GM18502 (cell line): ENCODE results near the gene SIAH1.
"Not testable (repeated sequence)": the region's sequence is repeated elsewhere in the genome, so short reads cannot be mapped to it uniquely, and the experiment has no call there.

ENCODE experiments used
- ATAC-seq: cut with Tn5 transposase; IDR thresholded peaks from one replicate; pipeline ENCODE4 v1.9.1; 2021; ENCODE audit warnings: mild to moderate bottlenecking; ENCODE audit not compliant: unreplicated experiment, poor library complexity

Gene SIAH1

GRCh38 chr16:48367441-48368049, 17.7 kb downstream of the SIAH1 start:
- no peak for ATAC-seq

DNA sequence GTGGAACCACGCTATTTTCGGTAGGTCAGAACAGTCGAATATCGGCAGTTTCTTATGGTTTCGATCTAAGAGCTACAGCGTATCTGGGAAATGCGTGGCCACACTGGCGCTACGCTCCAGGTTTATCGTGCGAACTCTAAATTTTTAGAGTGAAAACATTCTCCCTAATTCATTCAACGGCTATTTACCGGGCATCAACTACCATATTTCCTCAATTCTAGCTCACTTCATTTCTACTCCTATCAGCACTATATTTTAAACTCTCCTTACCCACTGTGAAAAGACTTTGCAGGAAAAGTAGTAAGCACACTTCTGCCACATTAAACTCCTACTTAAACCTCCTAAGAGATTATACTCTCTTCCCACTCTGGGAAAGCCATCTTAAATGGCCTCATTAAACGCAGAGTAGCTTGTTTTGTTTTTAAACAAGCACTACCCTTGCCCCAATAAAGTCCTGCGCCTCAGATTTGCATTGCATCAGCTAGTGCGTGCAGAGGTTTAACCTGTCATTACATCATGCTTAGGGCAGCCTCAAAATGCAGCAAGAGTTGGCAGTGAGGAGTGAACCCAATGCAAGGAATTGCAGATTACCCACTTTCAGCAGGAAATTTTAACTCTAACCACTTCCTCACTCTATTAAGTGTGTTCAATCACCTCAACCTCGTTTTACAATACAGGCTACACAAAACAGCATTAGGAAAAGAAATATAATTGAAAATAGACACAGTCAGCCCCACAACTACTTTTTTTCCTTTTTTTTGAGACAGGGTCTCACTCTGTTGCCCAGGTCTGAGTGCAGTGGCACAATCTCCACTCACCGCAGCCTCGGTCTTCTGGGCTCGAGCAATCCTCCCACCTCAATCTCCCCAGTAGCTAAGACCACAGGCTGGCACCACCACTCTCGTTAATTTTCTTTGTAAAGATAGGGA, 18.8 kb downstream of the SIAH1 start:
- ATAC-seq: peak; percentile 76

DNA sequence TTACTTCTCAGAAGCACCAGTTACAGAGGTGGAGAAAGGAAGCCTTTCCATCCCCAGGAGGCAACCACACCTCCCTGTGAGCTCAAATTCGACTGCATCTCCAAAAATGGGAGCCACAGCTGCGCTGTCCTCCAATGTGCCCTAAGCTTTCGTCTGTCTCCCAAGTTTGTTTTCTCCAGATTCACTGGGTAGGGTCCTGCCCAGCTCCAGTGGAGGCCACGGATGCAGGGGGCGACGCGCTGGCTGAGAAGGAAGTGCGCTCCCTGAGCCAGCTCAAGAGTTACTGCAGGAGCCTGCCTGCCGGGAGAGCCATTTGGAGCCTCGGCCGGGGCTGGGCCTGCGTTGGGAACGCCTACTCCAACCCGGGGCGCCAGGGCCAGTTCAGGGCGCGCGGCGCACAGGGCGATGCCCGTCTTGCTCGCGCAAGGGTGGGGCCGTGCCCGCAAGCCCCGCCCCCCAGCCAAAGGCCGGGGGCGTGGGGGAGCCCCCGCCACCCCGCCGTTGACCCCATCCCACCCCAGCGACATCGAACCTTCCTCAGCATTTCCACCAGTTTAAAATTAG, 19.5 kb downstream of the SIAH1 start:
- ATAC-seq: peak; percentile 92

GRCh38 chr16:48365025-48365600, 20.1 kb downstream of the SIAH1 start:
- no peak for ATAC-seq

DNA sequence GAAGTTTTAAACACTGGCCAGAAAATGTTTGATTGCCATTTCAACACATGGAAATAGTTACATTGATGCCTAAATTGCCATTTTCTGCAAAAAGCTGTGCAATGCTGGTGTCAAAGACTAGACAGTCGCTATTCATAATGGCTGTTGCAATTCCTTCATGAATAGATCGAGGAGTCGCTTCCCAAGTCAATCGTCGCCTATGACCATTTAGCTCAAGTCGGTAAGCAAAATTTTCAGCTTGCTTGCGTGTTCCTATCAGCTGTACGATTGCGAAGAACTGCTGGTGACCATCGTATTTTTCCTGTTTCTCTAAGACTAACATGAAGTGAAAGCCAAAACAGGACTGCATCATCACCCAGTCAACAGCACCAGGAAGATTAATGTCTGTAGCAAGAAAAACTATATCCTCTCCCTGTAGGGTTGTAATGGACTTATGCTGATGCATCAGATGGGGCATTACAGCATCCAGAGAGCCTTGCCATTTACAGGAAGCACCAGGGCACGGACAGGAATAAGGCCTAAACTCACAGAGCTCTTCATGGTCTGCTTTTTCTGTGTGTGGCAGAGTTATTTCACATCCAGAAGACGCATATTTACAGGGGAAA, 23.6 kb downstream of the SIAH1 start:
- no peak for ATAC-seq

GRCh38 chr16:48361012-48361411, 24.2 kb downstream of the SIAH1 start:
- no peak for ATAC-seq

DNA sequence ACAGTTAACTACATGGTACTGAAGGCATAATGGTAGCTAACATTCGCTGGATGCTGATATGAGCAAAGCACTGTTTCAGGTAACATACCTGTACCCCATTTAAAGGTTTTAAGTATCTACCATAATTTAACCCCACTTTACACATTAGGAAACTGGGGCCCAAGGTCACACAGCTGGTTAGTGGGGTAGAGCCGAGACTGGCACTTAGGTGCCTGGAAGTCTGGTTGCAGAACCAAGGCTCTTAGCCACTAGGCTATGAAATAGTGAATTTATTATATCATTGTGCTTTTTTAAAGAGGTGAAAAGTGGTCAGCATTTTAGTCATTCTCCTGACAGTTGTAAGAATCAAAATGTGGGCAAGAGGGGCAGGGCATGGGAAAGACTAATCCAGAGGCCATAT, 25.2 kb downstream of the SIAH1 start:
- no peak for ATAC-seq

GRCh38 chr16:48358419-48358818, 26.8 kb downstream of the SIAH1 start:
- no peak for ATAC-seq

DNA sequence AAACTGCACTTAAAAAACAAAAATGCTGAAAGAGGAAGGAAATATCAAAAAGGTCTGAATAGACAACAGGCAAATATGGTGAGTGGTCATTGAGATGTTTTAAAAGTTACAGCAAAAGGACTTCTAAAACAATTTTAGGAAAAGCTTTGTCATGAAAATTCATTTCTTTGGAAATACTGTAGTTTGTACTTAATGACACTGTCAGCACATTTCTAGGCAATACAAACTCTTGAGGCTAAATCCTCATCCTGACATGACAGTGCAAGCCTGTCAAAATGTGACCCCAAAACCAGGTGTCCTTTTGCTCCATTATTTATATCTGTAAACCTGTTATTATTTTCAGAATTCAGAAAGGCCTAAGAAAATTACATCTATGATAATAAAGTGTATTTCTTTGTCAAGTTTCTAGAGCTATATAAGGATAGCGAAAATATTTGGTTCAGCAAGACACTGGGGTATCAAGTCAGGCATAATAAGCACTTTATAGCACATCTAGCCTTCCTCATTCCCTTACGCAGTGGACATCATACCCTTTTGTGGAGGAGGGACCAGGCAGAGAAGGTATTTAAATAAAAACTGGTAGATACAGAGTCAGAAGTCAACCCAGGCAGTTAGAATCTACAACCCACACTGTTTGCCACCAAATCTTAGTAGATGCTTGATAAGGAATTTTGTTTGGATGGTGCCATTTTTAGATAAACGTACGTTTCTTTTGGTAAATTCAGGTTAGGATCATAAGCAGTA, 28.4 kb downstream of the SIAH1 start:
- ATAC-seq: no peak

DNA sequence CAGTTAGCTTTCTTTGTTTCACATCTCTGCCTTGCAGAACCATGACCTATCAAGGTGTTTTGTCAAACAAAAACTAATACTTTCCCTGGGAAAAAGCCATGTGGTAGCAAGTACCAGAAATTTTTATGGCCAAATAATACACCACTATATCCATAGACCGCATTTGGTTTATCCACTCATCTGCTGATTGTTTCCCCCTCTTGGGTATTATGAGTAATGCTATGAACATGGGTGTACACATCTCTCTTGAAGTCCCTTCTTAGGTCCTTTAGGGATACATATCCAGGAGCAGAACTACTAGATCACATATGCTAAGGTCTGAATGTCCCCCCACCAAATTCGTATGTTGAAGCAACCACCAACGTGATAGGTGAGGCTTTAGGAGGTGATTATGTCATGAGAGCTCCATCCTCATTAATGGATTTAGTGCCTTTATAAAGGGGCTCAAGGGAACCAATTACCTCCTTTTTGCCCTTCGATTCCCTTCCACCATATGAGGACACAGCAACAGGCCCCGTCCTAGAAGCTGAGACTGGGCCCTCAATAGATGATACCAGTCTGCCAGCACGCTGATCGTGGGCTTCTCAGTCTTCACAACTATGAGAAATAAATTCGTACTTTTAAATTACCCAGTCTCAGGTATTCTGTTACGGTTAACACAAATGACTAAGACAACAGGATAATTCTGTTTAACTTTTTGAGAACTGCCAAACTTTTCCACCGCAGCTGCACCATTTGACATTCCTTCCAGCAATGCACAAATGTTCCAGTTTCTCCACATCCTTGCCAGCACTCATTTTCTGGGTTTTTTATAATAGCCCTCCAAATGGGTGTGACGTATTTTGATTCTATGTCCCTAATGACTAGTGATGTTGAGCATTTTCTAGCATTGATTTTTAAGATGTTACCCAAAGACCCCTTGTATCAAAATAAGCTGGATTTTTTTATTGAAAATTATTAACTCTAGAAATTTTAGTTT, 30.0 kb downstream of the SIAH1 start:
- ATAC-seq: no peak

DNA sequence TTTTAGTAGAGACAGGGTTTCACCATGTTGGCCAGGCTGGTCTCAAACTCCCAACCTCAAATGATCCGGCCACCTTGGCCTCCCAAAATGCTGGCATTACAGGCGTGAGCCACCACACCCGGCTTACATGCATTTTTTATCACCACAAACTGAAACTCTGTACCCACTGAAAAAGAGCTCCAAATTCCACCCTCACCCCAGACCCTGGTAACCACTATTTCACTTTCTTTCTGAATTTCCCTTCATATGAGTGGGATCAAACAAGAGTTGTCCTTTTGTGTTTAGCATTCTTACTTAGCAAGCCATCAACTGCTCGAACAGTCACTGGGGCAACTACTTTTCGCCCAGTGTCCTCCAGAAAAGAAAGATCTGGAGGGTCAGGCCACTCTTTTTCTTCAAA, 30.8 kb downstream of the SIAH1 start:
- not testable (repeated sequence) for ATAC-seq

GRCh38 chr16:48353565-48354163, 31.5 kb downstream of the SIAH1 start:
- ATAC-seq: peak; percentile 74

- ATAC-seq: no peak
These were observed 32.4 kb downstream of the SIAH1 start for GRCh38 chr16:48352648-48353390.

DNA sequence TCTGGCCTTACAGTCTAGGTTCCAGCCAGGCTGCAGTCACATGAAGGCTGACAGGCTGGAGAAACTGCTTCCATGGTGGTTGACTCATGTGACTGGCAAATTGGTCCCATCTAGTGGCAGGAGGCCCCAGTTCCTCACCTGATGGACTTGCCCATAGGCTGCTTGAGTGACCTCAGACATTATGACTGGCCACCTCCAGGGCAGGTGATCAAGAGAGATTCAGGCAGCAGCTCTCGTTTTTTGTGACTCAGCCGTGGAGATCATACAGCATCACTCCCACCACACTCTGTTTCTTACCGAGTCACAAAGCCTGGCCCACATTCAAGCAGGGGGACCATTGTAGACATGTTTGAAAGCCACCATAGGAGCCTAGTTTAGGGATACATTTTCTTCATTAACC, 34.5 kb downstream of the SIAH1 start:
- no peak for ATAC-seq

GRCh38 chr16:48347980-48348379, 37.2 kb downstream of the SIAH1 start:
- no peak for ATAC-seq

DNA sequence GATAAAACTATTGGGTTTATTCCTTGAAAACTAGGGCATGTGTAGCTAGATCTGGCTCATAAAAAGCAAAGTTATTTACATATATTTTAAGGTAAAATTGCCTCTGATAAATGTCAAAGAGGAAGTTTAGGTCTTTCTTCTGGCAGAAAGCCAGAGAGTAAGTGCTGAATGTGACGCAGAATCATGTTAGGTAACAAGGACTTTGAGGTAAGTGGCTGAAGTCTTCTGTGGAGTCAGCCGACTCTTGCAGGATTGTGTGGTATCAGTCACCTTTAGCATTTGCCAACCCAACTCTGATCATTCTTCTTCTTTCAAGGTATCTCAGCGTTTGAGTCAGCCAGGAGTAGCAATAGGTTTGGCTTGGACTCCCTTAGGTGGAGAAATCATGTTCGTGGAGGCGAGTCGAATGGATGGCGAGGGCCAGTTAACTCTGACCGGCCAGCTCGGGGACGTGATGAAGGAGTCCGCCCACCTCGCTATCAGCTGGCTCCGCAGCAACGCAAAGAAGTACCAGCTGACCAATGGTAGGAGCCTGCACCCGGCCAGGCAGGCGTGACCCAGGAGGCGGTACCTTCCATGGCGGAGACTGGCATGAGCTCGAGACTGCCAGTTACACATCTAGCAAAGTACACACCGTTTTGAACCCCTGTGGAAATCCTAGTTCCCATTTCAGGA, 37.9 kb downstream of the SIAH1 start:
- no peak for ATAC-seq

DNA sequence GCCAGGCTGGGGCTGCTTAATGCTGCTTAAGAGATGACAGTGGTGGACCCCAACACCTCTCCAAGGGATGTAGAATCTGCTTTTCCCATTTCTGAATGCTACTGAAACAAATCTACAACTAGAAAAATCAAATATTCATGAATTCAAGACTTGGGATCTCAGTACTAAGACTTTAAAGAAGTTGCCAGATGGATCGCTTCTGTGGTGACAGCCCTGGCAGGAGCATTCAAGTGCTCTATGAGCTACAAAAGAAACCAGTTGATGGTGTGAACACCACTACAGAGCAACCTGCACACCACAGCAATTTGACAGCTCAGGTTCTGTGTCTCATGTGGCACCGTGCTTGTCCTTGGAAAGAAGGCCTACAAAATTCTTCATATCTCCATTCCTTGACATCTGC, 42.6 kb downstream of the SIAH1 start:
- ATAC-seq: no peak
